HG03175 (cell line): Measurements from ENCODE around the gene PTPN1.
"Not testable (repeated sequence)": the region's sequence is repeated elsewhere in the genome, so short reads cannot be mapped to it uniquely, and the experiment has no call there.

Experiments used
- ATAC-seq: cut with Tn5 transposase; IDR thresholded peaks from one replicate; pipeline ENCODE4 v1.9.1; 2021; ENCODE audit warnings: mild to moderate bottlenecking, moderate library complexity; ENCODE audit not compliant: unreplicated experiment

Gene PTPN1

GRCh38 chr20:50527068-50527605 is 17.0 kb downstream of the PTPN1 start:
- ATAC-seq = no peak

GRCh38 chr20:50528129-50528528 is 17.9 kb downstream of the PTPN1 start:
- ATAC-seq = no peak

GRCh38 chr20:50528804-50529351 is 18.7 kb downstream of the PTPN1 start:
- ATAC-seq = peak; percentile 48

- ATAC-seq = no peak
These were observed 22.0 kb downstream of the PTPN1 start for GRCh38 chr20:50532221-50532620.

- no peak for ATAC-seq
These were observed 22.9 kb downstream of the PTPN1 start for GRCh38 chr20:50533061-50533460.

- no peak for ATAC-seq
These were observed 23.3 kb downstream of the PTPN1 start for GRCh38 chr20:50533464-50533863.

GRCh38 chr20:50534567-50534966 is 24.4 kb downstream of the PTPN1 start:
- ATAC-seq = no peak

GRCh38 chr20:50535162-50535561 is 25.0 kb downstream of the PTPN1 start:
- ATAC-seq = no peak

- ATAC-seq = no peak
These were observed 26.1 kb downstream of the PTPN1 start for GRCh38 chr20:50536333-50536732.

- ATAC-seq = no peak
These were observed 27.5 kb downstream of the PTPN1 start for GRCh38 chr20:50537546-50538201.

- ATAC-seq = no peak
These were observed 28.1 kb downstream of the PTPN1 start for GRCh38 chr20:50538276-50538675.

GRCh38 chr20:50539798-50540197 is 29.6 kb downstream of the PTPN1 start:
- not testable (repeated sequence) for ATAC-seq

GRCh38 chr20:50540620-50541605 is 30.7 kb downstream of the PTPN1 start:
- ATAC-seq = no peak

GRCh38 chr20:50541606-50542041 is 31.4 kb downstream of the PTPN1 start:
- peak; percentile 48 for ATAC-seq

- no peak for ATAC-seq
These were observed 33.1 kb downstream of the PTPN1 start for GRCh38 chr20:50543326-50543725.

GRCh38 chr20:50545126-50545525 is 34.9 kb downstream of the PTPN1 start:
- ATAC-seq = no peak

GRCh38 chr20:50546729-50547314 is 36.6 kb downstream of the PTPN1 start:
- peak; percentile 62 for ATAC-seq

- ATAC-seq = no peak
These were observed 37.8 kb downstream of the PTPN1 start for GRCh38 chr20:50547964-50548363.

GRCh38 chr20:50548396-50548795 is 38.2 kb downstream of the PTPN1 start:
- ATAC-seq = no peak

GRCh38 chr20:50550531-50550930 is 40.3 kb downstream of the PTPN1 start:
- ATAC-seq = no peak

GRCh38 chr20:50551288-50551687 is 41.1 kb downstream of the PTPN1 start:
- ATAC-seq = no peak
